ENCODE data around the gene CD244.

The CD244 gene

GRCh38 chr1:160806784-160807183 lies 55.9 kb downstream of the CD244 start:
- no peak overlapping the region for H3K4ac ChIP-seq (ENCODE audit: low read depth in 1 of 2, low read length in 2 of 2)
- H2AFZ ChIP-seq (ENCODE audit: low read depth, low read length), result no peak overlapping the region
- H3K27ac ChIP-seq (ENCODE audit: low read length, poor library complexity, severe bottlenecking), result no peak overlapping the region
- no peak overlapping the region for H3K4me3 ChIP-seq (ENCODE audit: insufficient read depth in 1 of 2, low read depth in 1 of 2, low read length in 2 of 2)
- no peak overlapping the region for H3K14ac ChIP-seq (ENCODE audit: low read length in 2 of 2)
- H3K23ac ChIP-seq (ENCODE audit: low read length in 2 of 2), result no peak overlapping the region
- no peak overlapping the region for H4K91ac ChIP-seq (ENCODE audit: low read length)
- no peak overlapping the region for H3K4me2 ChIP-seq (ENCODE audit: low read length, poor library complexity, severe bottlenecking)
- H3K79me1 ChIP-seq (replicated peaks; ENCODE audit: low read length, poor library complexity, severe bottlenecking), result no peaks in the 10 kb centered on the region
- no peak overlapping the region for H2BK12ac ChIP-seq (ENCODE audit: low read length in 2 of 2)
- no peak overlapping the region for H2AK5ac ChIP-seq (ENCODE audit: low read length, severe bottlenecking)
- H3K36me3 ChIP-seq (ENCODE audit: control insufficient read depth in 1 of 2, insufficient read depth in 2 of 2, low read depth in 1 of 2, low read length in 2 of 2), result no peaks in the 10 kb centered on the region
- no peaks in the 10 kb centered on the region for H3K27me3 ChIP-seq (ENCODE audit: control insufficient read depth in 1 of 2, insufficient read depth in 1 of 2, low read length in 2 of 2)
- no peak overlapping the region for H2BK5ac ChIP-seq (ENCODE audit: low read depth, low read length, poor library complexity, severe bottlenecking)
- no peak overlapping the region for H3K18ac ChIP-seq (ENCODE audit: low read depth in 1 of 2, low read length in 2 of 2)
- no peak overlapping the region for H3K9ac ChIP-seq (ENCODE audit: low read length)
- H4K8ac ChIP-seq (ENCODE audit: low read length), result no peak overlapping the region
- no peak for DNase-seq
- peaks cover 8% of the 10 kb centered on the region for H3K9me3 ChIP-seq (ENCODE audit: control insufficient read depth, low read length)
- H2BK120ac ChIP-seq (ENCODE audit: low read depth, low read length), result no peak overlapping the region
- no peaks in the 10 kb centered on the region for H3K4me1 ChIP-seq (ENCODE audit: control insufficient read depth, insufficient read depth, low read depth, low read length)
- no peak overlapping the region for H2BK15ac ChIP-seq (ENCODE audit: low read depth, poor library complexity, severe bottlenecking)

DNA sequence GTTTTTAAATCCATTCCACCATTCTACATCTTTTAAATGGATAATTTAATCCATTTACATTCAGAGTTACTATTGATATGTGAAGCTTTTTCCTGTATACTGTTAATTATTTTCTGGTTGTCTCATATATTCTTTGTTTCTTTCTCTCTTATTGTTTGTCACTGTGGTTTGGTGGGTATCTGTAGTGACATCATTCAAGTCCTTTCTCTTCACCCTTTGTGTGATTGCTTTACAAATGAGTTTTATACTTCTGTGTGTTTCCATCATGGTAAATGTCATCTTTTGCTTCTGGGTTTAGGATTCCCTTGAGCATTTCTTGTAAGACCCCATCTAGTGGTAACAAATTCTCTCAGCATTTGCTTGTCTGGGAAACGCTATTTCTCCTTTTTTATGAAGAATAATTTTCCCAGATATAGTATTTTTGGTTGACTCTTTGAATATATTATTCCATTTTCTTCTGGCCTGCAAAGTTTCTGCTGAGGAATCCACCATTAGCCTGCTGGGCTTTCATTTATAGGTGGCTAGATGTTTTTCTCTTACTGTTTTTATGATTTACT lies 56.5 kb downstream of the CD244 start:
- no peak overlapping the region for H3K14ac ChIP-seq (ENCODE audit: low read length in 2 of 2)
- H3K23ac ChIP-seq (ENCODE audit: low read length in 2 of 2), result no peak overlapping the region

DNA sequence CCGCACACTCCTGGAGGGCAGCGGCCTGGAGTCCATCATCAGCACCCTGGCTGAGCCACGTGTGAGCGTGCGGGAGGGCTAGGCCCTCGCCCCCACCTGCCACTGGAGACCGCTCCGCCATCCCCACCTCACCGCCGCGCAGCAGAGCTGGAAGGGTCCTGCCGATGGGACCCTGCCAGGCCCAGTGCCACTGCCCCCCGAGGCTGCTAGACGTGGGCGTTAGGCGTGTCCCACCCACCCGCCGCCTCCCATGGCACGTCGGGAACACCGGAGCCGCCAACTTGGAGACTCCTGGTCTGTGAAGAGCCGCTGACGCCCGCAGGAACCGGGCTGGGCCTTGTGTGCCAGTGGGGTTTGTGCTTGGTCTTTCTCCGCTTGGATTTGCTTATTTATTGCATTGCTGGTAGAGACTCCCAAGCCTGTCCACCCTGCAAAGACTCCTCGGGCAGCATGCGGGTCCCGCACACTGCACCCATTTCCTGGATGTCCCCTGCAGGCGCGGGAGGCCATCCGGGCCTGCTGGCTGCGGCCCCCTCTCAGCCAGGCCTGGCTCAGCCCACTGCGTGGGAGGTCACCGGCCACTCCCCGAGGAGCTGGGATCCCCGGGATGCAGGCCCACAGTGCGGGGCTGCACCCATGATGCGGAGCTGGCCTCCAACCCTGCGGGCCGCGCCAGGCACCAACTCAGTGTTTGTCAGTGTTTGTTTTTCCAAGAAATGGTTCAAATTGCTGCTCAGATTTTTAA lies 60.7 kb downstream of the CD244 start:
- no peak overlapping the region for H3K14ac ChIP-seq (ENCODE audit: low read length in 2 of 2)

More for the DNA sequence above, 56.5 kb downstream of the CD244 start:
- Histone ChIP-seq H4K91ac (ENCODE audit: low read length) (no peak overlapping the region), H3K9me3 (ENCODE audit: control insufficient read depth, low read length) (peaks cover 8% of the 10 kb centered on the region), H2BK5ac (ENCODE audit: low read depth, low read length, poor library complexity, severe bottlenecking) (no peak overlapping the region), H3K27me3 (ENCODE audit: control insufficient read depth in 1 of 2, insufficient read depth in 1 of 2, low read length in 2 of 2) (no peaks in the 10 kb centered on the region), H4K8ac (ENCODE audit: low read length) (no peak overlapping the region), H3K36me3 (ENCODE audit: control insufficient read depth in 1 of 2, insufficient read depth in 2 of 2, low read depth in 1 of 2, low read length in 2 of 2) (no peaks in the 10 kb centered on the region), H3K18ac (ENCODE audit: low read depth in 1 of 2, low read length in 2 of 2) (no peak overlapping the region), H3K4me3 (ENCODE audit: insufficient read depth in 1 of 2, low read depth in 1 of 2, low read length in 2 of 2) (no peak overlapping the region), H3K9ac (ENCODE audit: low read length) (no peak overlapping the region), H3K4me2 (ENCODE audit: low read length, poor library complexity, severe bottlenecking) (no peak overlapping the region), H3K27ac (ENCODE audit: low read length, poor library complexity, severe bottlenecking) (no peak overlapping the region), H2BK120ac (ENCODE audit: low read depth, low read length) (no peak overlapping the region), H2AFZ (ENCODE audit: low read depth, low read length) (no peak overlapping the region), H3K79me1 (replicated peaks; ENCODE audit: low read length, poor library complexity, severe bottlenecking) (no peaks in the 10 kb centered on the region), H2BK12ac (ENCODE audit: low read length in 2 of 2) (no peak overlapping the region), H2AK5ac (ENCODE audit: low read length, severe bottlenecking) (no peak overlapping the region), H3K4me1 (ENCODE audit: control insufficient read depth, insufficient read depth, low read depth, low read length) (no peaks in the 10 kb centered on the region), H3K4ac (ENCODE audit: low read depth in 1 of 2, low read length in 2 of 2) (no peak overlapping the region), H2BK15ac (ENCODE audit: low read depth, poor library complexity, severe bottlenecking) (no peak overlapping the region)
- DNase-seq, result no peak
- no CpG with 5 or more reads among the region's 1 CpG for WGBS

DNA sequence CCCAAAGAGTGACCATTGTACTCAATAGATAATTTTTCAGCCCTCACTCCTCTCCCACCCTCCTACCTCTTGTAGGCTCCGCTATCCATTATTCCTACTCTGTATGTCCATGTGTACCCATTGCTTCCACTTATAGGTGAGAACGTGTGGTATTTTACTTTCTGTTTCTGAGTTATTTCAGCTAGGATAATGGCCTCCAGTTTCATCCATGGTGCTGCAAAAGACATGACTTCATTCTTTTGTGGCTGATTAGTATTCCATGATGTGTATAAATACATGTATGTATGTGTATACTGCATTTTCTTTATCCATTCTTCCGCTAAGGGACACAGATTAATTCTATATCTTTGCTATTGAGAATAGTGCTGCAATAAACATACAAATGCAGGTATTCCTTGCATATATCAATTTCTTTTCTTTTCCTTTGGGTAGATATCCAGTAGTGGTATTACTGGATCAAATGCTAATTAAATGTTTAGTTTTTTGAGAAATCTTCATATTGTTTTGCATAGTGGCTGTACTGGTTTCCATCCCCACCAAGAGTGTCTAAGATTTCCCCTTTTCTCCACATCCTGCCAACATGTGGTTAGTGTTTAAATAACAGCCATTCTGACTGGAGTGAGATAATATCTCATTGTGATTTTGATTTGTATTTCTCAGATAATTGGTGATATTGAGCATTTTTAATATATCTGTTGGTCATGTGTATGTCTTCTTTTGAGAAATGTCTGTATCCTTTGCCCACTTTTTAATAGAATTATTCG lies 61.9 kb downstream of the CD244 start:
- no peak overlapping the region for H3K23ac ChIP-seq (ENCODE audit: low read length in 2 of 2)
- no peak overlapping the region for H3K4me2 ChIP-seq (ENCODE audit: low read length, poor library complexity, severe bottlenecking)
- H3K4me3 ChIP-seq (ENCODE audit: insufficient read depth in 1 of 2, low read depth in 1 of 2, low read length in 2 of 2), result no peak overlapping the region
- no peak overlapping the region for H2AFZ ChIP-seq (ENCODE audit: low read depth, low read length)
- H3K27me3 ChIP-seq (ENCODE audit: control insufficient read depth in 1 of 2, insufficient read depth in 1 of 2, low read length in 2 of 2), result no peaks in the 10 kb centered on the region
- no peak overlapping the region for H3K14ac ChIP-seq (ENCODE audit: low read length in 2 of 2)
- H3K36me3 ChIP-seq (ENCODE audit: control insufficient read depth in 1 of 2, insufficient read depth in 2 of 2, low read depth in 1 of 2, low read length in 2 of 2), result no peaks in the 10 kb centered on the region
- no peak overlapping the region for H3K18ac ChIP-seq (ENCODE audit: low read depth in 1 of 2, low read length in 2 of 2)
- H2BK15ac ChIP-seq (ENCODE audit: low read depth, poor library complexity, severe bottlenecking), result no peak overlapping the region
- no peak overlapping the region for H2BK5ac ChIP-seq (ENCODE audit: low read depth, low read length, poor library complexity, severe bottlenecking)
- H3K4me1 ChIP-seq (ENCODE audit: control insufficient read depth, insufficient read depth, low read depth, low read length), result no peaks in the 10 kb centered on the region
- no peak overlapping the region for H3K9ac ChIP-seq (ENCODE audit: low read length)
- DNase-seq, result no peak
- no peak overlapping the region for H2BK12ac ChIP-seq (ENCODE audit: low read length in 2 of 2)
- no peaks in the 10 kb centered on the region for H3K79me1 ChIP-seq (replicated peaks; ENCODE audit: low read length, poor library complexity, severe bottlenecking)
- H2AK5ac ChIP-seq (ENCODE audit: low read length, severe bottlenecking), result no peak overlapping the region
- H3K27ac ChIP-seq (ENCODE audit: low read length, poor library complexity, severe bottlenecking), result no peak overlapping the region
- H4K8ac ChIP-seq (ENCODE audit: low read length), result no peak overlapping the region
- no peak overlapping the region for H4K91ac ChIP-seq (ENCODE audit: low read length)
- no peak overlapping the region for H3K4ac ChIP-seq (ENCODE audit: low read depth in 1 of 2, low read length in 2 of 2)
- no CpG with 5 or more reads among the region's 4 CpGs for WGBS
- no peaks in the 10 kb centered on the region for H3K9me3 ChIP-seq (ENCODE audit: control insufficient read depth, low read length)
- H2BK120ac ChIP-seq (ENCODE audit: low read depth, low read length), result no peak overlapping the region

More for the DNA sequence above, 60.7 kb downstream of the CD244 start:
- no peak overlapping the region for H2BK120ac ChIP-seq (ENCODE audit: low read depth, low read length)
- no peak overlapping the region for H3K18ac ChIP-seq (ENCODE audit: low read depth in 1 of 2, low read length in 2 of 2)
- no peak overlapping the region for H4K91ac ChIP-seq (ENCODE audit: low read length)
- WGBS, result 91% methylated on average over 41 of the region's 43 CpGs
- H3K4me1 ChIP-seq (ENCODE audit: control insufficient read depth, insufficient read depth, low read depth, low read length), result no peaks in the 10 kb centered on the region
- H3K4me3 ChIP-seq (ENCODE audit: insufficient read depth in 1 of 2, low read depth in 1 of 2, low read length in 2 of 2), result no peak overlapping the region
- H3K79me1 ChIP-seq (replicated peaks; ENCODE audit: low read length, poor library complexity, severe bottlenecking), result no peaks in the 10 kb centered on the region
- H3K23ac ChIP-seq (ENCODE audit: low read length in 2 of 2), result no peak overlapping the region
- H3K36me3 ChIP-seq (ENCODE audit: control insufficient read depth in 1 of 2, insufficient read depth in 2 of 2, low read depth in 1 of 2, low read length in 2 of 2), result no peaks in the 10 kb centered on the region
- H2BK12ac ChIP-seq (ENCODE audit: low read length in 2 of 2), result no peak overlapping the region
- no peaks in the 10 kb centered on the region for H3K27me3 ChIP-seq (ENCODE audit: control insufficient read depth in 1 of 2, insufficient read depth in 1 of 2, low read length in 2 of 2)
- H2BK5ac ChIP-seq (ENCODE audit: low read depth, low read length, poor library complexity, severe bottlenecking), result no peak overlapping the region
- no peak overlapping the region for H3K4me2 ChIP-seq (ENCODE audit: low read length, poor library complexity, severe bottlenecking)
- no peak overlapping the region for H2AK5ac ChIP-seq (ENCODE audit: low read length, severe bottlenecking)
- no peak for DNase-seq
- no peak overlapping the region for H3K9ac ChIP-seq (ENCODE audit: low read length)
- no peak overlapping the region for H3K4ac ChIP-seq (ENCODE audit: low read depth in 1 of 2, low read length in 2 of 2)
- no peak overlapping the region for H2BK15ac ChIP-seq (ENCODE audit: low read depth, poor library complexity, severe bottlenecking)
- H3K27ac ChIP-seq (ENCODE audit: low read length, poor library complexity, severe bottlenecking), result no peak overlapping the region
- no peak overlapping the region for H2AFZ ChIP-seq (ENCODE audit: low read depth, low read length)
- H3K9me3 ChIP-seq (ENCODE audit: control insufficient read depth, low read length), result no peaks in the 10 kb centered on the region
- no peak overlapping the region for H4K8ac ChIP-seq (ENCODE audit: low read length)

All from mesenchymal stem cell (in vitro differentiated cells and primary cell).